Stimulated activated naive CD8-positive, alpha-beta T cell treated with anti-CD3 and anti-CD28 coated beads, Interleukin-15, Interleukin-2, amounts not matched to agents 100 U/mL and 50 U/mL, for 24 hours (primary cell): ENCODE results near the gene CEP85.
A peak's percentile ranks its signal among the peaks of the same experiment; 100 is the strongest.

Experiments
- ATAC-seq: fragments of 150-1000 bp; cut with Tn5 transposase; one replicate; pipeline ENCODE4 v1.10.0; 2021
- DNase-seq: peaks from one replicate; pipeline ENCODE4 v3.0.0; 2021

Gene CEP85

GRCh38 chr1:26277719-26278118 is 43.7 kb downstream of the CEP85 start:
- no peak for ATAC-seq

GRCh38 chr1:26278303-26278702 is 44.3 kb downstream of the CEP85 start:
- DNase-seq (peak; percentile 43), ATAC-seq (no peak)

More at GRCh38 chr1:26277719-26278118, 43.7 kb downstream of the CEP85 start:
- DNase-seq = no peak

GRCh38 chr1:26278724-26279455 is 44.9 kb downstream of the CEP85 start:
- peak; percentile 41 for ATAC-seq
- peak; percentile 69 for DNase-seq

GRCh38 chr1:26279456-26280332 is 45.7 kb downstream of the CEP85 start, which contains the start of gene SH3BGRL3:
Gene SH3BGRL3 (plus strand): TSS chr1:26280086. CDS start chr1:26280156, 70 bp downstream.
- ATAC-seq (peak; percentile 53), DNase-seq (peak; percentile 91)

GRCh38 chr1:26280333-26281042 is 46.5 kb downstream of the CEP85 start:
- ATAC-seq = no peak
- peak; percentile 48 for DNase-seq

GRCh38 chr1:26281091-26281958 is 47.3 kb downstream of the CEP85 start:
- DNase-seq = no peak
- ATAC-seq = no peak

GRCh38 chr1:26281971-26282370 is 48.0 kb downstream of the CEP85 start:
- DNase-seq (peak; percentile 27), ATAC-seq (no peak)

- DNase-seq (no peak), ATAC-seq (no peak)
Observed at GRCh38 chr1:26282401-26282918, 48.5 kb downstream of the CEP85 start.

GRCh38 chr1:26283279-26283853 is 49.4 kb downstream of the CEP85 start:
- ATAC-seq (no peak), DNase-seq (no peak)

- ATAC-seq (no peak), DNase-seq (peak; percentile 33)
Observed at GRCh38 chr1:26283871-26284596, 50.0 kb downstream of the CEP85 start.

GRCh38 chr1:26284597-26285347 is 50.8 kb downstream of the CEP85 start:
- ATAC-seq (peak; percentile 65), DNase-seq (peak; percentile 96)

GRCh38 chr1:26285366-26286063 is 51.5 kb downstream of the CEP85 start:
- peak; percentile 76 for DNase-seq
- no peak for ATAC-seq

- DNase-seq (no peak), ATAC-seq (no peak)
Observed at GRCh38 chr1:26286064-26286416, 52.0 kb downstream of the CEP85 start.

GRCh38 chr1:26287033-26287711 is 53.2 kb downstream of the CEP85 start:
- peak; percentile 76 for DNase-seq

GRCh38 chr1:26287811-26288210 is 53.8 kb downstream of the CEP85 start:
- DNase-seq = peak; percentile 24
- ATAC-seq = no peak

More at GRCh38 chr1:26287033-26287711, 53.2 kb downstream of the CEP85 start:
- peak; percentile 14 for ATAC-seq

GRCh38 chr1:26288311-26288941 is 54.4 kb downstream of the CEP85 start:
- DNase-seq = peak; percentile 74
- peak; percentile 59 for ATAC-seq
